Measurements from ENCODE around the gene PRKCZ. TPM values are rescaled to one million over a fixed set of nuclear protein-coding genes. Genes with fewer than 3 reads are reported as not detected.

Gene PRKCZ
- total and polyA plus RNA-seq, 4 donors, result 4.8 to 9.9 (median 8.4) TPM

DNA sequence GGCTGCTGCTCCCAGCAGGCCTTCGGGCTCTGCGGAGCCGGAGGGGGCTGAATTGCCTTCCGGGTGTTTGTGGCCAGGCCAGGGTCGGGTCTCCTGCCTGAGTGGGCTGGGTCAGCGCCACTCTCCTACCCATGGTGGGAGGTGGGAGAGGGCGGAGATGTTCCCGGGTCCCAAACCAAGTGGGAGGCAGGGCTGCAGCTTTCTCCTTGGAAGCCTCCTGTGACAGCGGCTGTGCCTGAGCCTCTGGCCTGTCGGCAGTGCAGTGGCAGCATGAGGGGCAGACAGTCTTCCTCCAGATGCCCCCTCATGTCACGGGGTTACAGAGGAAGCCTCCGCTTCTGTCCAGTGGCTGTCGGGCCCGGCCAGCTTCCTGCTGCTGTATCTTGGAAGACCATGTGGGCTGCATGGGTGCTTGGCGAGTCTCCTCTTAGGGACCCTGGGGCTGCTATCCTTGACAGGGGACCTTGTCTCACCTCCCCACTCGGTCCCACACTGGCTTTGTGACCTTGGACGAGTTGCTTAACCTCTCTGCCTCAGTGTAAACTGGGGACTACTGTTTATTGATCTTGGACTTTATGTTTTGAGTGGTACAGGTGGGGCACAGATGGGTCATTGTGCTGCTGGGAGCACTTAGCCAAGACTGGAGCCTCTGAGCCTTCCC lies 182.2 kb downstream of the PRKCZ start:
- DNase-seq (ENCODE audit: low spot score), result no peak
- H3K27ac ChIP-seq (ENCODE audit: low read depth in 1 of 2, low read length in 2 of 2), result peak overlapping the region; percentile 91 to 93

More for the DNA sequence above, 182.2 kb downstream of the PRKCZ start:
- no peaks in the 10 kb centered on the region for H3K27me3 ChIP-seq (ENCODE audit: control insufficient read depth in 4 of 4, insufficient read depth in 4 of 4, low read length in 3 of 4)
- peak overlapping the region; percentile 2 to 13 for H3K9ac ChIP-seq (ENCODE audit: low read depth in 1 of 2, low read length in 2 of 2)
- peak overlapping the region; percentile 6 to 82 (median 26) for H3K4me3 ChIP-seq (ENCODE audit: low read depth in 1 of 3, low read length in 3 of 3)
- WGBS, result 33% methylated on average over 17 of the region's 17 CpGs
- TF ChIP-seq EGR1 (IDR thresholded peaks at IDR 0.05; ENCODE audit: low read depth in 2 of 2) (no peak), FOXA1 (IDR thresholded peaks at IDR 0.05) (no peak), FOXA2 (IDR thresholded peaks at IDR 0.05) (no peak), RAD21 (IDR thresholded peaks at IDR 0.05) (no peak), GABPA (IDR thresholded peaks at IDR 0.05 in 1 of 2, conservative IDR thresholded peaks at IDR 0.05 in 1 of 2) (peak in 1 of 2 donors; percentile 2), YY1 (IDR thresholded peaks at IDR 0.05) (no peak), TAF1 (conservative IDR thresholded peaks at IDR 0.05) (no peak), HNF4A (conservative IDR thresholded peaks at IDR 0.05) (peak; percentile 35 to 47), NR2F2 (IDR thresholded peaks at IDR 0.05) (no peak), RXRA (IDR thresholded peaks at IDR 0.05) (peak in 1 of 2 donors; percentile 59), HNF4G (IDR thresholded peaks at IDR 0.05) (no peak), SP1 (IDR thresholded peaks at IDR 0.05) (no peak), JUND (IDR thresholded peaks at IDR 0.05) (no peak)
- TF ChIP-seq, protein P1, sequence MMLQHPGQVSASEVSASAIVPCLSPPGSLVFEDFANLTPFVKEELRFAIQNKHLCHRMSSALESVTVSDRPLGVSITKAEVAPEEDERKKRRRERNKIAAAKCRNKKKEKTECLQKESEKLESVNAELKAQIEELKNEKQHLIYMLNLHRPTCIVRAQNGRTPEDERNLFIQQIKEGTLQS (IDR thresholded peaks at IDR 0.05), result no peak
- TF ChIP-seq, protein P2, sequence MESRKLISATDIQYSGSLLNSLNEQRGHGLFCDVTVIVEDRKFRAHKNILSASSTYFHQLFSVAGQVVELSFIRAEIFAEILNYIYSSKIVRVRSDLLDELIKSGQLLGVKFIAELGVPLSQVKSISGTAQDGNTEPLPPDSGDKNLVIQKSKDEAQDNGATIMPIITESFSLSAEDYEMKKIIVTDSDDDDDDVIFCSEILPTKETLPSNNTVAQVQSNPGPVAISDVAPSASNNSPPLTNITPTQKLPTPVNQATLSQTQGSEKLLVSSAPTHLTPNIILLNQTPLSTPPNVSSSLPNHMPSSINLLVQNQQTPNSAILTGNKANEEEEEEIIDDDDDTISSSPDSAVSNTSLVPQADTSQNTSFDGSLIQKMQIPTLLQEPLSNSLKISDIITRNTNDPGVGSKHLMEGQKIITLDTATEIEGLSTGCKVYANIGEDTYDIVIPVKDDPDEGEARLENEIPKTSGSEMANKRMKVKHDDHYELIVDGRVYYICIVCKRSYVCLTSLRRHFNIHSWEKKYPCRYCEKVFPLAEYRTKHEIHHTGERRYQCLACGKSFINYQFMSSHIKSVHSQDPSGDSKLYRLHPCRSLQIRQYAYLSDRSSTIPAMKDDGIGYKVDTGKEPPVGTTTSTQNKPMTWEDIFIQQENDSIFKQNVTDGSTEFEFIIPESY (IDR thresholded peaks at IDR 0.05), result no peak
- TF ChIP-seq, protein P3, sequence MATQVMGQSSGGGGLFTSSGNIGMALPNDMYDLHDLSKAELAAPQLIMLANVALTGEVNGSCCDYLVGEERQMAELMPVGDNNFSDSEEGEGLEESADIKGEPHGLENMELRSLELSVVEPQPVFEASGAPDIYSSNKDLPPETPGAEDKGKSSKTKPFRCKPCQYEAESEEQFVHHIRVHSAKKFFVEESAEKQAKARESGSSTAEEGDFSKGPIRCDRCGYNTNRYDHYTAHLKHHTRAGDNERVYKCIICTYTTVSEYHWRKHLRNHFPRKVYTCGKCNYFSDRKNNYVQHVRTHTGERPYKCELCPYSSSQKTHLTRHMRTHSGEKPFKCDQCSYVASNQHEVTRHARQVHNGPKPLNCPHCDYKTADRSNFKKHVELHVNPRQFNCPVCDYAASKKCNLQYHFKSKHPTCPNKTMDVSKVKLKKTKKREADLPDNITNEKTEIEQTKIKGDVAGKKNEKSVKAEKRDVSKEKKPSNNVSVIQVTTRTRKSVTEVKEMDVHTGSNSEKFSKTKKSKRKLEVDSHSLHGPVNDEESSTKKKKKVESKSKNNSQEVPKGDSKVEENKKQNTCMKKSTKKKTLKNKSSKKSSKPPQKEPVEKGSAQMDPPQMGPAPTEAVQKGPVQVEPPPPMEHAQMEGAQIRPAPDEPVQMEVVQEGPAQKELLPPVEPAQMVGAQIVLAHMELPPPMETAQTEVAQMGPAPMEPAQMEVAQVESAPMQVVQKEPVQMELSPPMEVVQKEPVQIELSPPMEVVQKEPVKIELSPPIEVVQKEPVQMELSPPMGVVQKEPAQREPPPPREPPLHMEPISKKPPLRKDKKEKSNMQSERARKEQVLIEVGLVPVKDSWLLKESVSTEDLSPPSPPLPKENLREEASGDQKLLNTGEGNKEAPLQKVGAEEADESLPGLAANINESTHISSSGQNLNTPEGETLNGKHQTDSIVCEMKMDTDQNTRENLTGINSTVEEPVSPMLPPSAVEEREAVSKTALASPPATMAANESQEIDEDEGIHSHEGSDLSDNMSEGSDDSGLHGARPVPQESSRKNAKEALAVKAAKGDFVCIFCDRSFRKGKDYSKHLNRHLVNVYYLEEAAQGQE (IDR thresholded peaks at IDR 0.05), result no peak
- TF ChIP-seq, protein P4, sequence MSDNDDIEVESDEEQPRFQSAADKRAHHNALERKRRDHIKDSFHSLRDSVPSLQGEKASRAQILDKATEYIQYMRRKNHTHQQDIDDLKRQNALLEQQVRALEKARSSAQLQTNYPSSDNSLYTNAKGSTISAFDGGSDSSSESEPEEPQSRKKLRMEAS (IDR thresholded peaks at IDR 0.05), result no peak
- TF ChIP-seq, protein P5, sequence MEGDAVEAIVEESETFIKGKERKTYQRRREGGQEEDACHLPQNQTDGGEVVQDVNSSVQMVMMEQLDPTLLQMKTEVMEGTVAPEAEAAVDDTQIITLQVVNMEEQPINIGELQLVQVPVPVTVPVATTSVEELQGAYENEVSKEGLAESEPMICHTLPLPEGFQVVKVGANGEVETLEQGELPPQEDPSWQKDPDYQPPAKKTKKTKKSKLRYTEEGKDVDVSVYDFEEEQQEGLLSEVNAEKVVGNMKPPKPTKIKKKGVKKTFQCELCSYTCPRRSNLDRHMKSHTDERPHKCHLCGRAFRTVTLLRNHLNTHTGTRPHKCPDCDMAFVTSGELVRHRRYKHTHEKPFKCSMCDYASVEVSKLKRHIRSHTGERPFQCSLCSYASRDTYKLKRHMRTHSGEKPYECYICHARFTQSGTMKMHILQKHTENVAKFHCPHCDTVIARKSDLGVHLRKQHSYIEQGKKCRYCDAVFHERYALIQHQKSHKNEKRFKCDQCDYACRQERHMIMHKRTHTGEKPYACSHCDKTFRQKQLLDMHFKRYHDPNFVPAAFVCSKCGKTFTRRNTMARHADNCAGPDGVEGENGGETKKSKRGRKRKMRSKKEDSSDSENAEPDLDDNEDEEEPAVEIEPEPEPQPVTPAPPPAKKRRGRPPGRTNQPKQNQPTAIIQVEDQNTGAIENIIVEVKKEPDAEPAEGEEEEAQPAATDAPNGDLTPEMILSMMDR (IDR thresholded peaks at IDR 0.05; ENCODE audit: low read depth, low read length, missing input control), result no peak
- no peaks in the 10 kb centered on the region for H3K36me3 ChIP-seq (ENCODE audit: control insufficient read depth in 4 of 4, insufficient read depth in 3 of 4, low read depth in 1 of 4, low read length in 3 of 4)
- H3K9me3 ChIP-seq (ENCODE audit: control insufficient read depth in 4 of 4, low read length in 3 of 4), result no peaks in the 10 kb centered on the region
- peaks cover 42 to 75% (median 59%) of the 10 kb centered on the region in 4 donors for H3K4me1 ChIP-seq (ENCODE audit: control insufficient read depth in 4 of 4, insufficient read depth in 4 of 4, low read length in 3 of 4)
